SHP77 treated with DMSO at 0.1 percent for 48 hours (cell line): ENCODE results near the gene LPP.
"Not testable (repeated sequence)": the region's sequence is repeated elsewhere in the genome, so short reads cannot be mapped to it uniquely, and the experiment has no call there.

Experiments
- DNase-seq: peaks from one replicate; lab custom pipeline; 2025; lab: John Stamatoyannopoulos, UW

Gene LPP

GRCh38 chr3:188589771-188590170 lies 435.8 kb downstream of the LPP start:
- DNase-seq = no peak

- no peak for DNase-seq
Measured at GRCh38 chr3:188590557-188590956, 436.6 kb downstream of the LPP start.

GRCh38 chr3:188594139-188594538 lies 440.2 kb downstream of the LPP start:
- no peak for DNase-seq

- DNase-seq = no peak
Measured at GRCh38 chr3:188595890-188596376, 442.0 kb downstream of the LPP start.

GRCh38 chr3:188598894-188599293 lies 444.9 kb downstream of the LPP start:
- no peak for DNase-seq

GRCh38 chr3:188602111-188602510 lies 448.2 kb downstream of the LPP start:
- DNase-seq = no peak

GRCh38 chr3:188602620-188603019 lies 448.7 kb downstream of the LPP start:
- no peak for DNase-seq

GRCh38 chr3:188604651-188605050 lies 450.7 kb downstream of the LPP start:
- DNase-seq = no peak

- no peak for DNase-seq
Measured at GRCh38 chr3:188605231-188605630, 451.3 kb downstream of the LPP start.

GRCh38 chr3:188605905-188606304 lies 451.9 kb downstream of the LPP start:
- no peak for DNase-seq

GRCh38 chr3:188607805-188608315 lies 453.9 kb downstream of the LPP start:
- DNase-seq = no peak

- no peak for DNase-seq
Measured at GRCh38 chr3:188608401-188608800, 454.4 kb downstream of the LPP start.

GRCh38 chr3:188613721-188614120 lies 459.8 kb downstream of the LPP start:
- DNase-seq = not testable (repeated sequence)

GRCh38 chr3:188617270-188617669 lies 463.3 kb downstream of the LPP start:
- DNase-seq = no peak

- DNase-seq = no peak
Measured at GRCh38 chr3:188617988-188618701, 464.2 kb downstream of the LPP start.

GRCh38 chr3:188620752-188621151 lies 466.8 kb downstream of the LPP start:
- DNase-seq = no peak

GRCh38 chr3:188624384-188624783 lies 470.4 kb downstream of the LPP start:
- no peak for DNase-seq

- no peak for DNase-seq
Measured at GRCh38 chr3:188624828-188625227, 470.9 kb downstream of the LPP start.

GRCh38 chr3:188627652-188628051 lies 473.7 kb downstream of the LPP start:
- no peak for DNase-seq

- DNase-seq = no peak
Measured at GRCh38 chr3:188631291-188632010, 477.5 kb downstream of the LPP start.

- DNase-seq = no peak
Measured at GRCh38 chr3:188633206-188633605, 479.2 kb downstream of the LPP start.

GRCh38 chr3:188634285-188634684 lies 480.3 kb downstream of the LPP start:
- no peak for DNase-seq
